Measurements from ENCODE around the gene GATA2. TPM values are rescaled to one million over a fixed set of nuclear protein-coding genes. Genes with fewer than 3 reads are reported as not detected.

The GATA2 gene
- total RNA-seq, 4 donors from 2014 or later: 7.1 to 19.5 (median 9.7) TPM

GRCh38 chr3:128463771-128464170, 29.2 kb downstream of the GATA2 start:
- H3K9me3 ChIP-seq: no peaks in the 10 kb centered on the region
- H3K36me3 ChIP-seq: no peaks in the 10 kb centered on the region
- intact Hi-C loops (cut with DNase I): no loop called here
- 83 to 85% methylated on average over 10 of the region's 10 CpGs for WGBS, 2 donors
- H3K4me3 ChIP-seq (replicated peaks in 1 of 3): no peak overlapping the region
- no peak for DNase-seq
- no peaks in the 10 kb centered on the region for H3K4me1 ChIP-seq
- TF ChIP-seq POLR2A (IDR thresholded peaks at IDR 0.05) (no peak), CTCF (IDR thresholded peaks at IDR 0.05) (no peak)
- no peaks in the 10 kb centered on the region for H3K27me3 ChIP-seq
- no peak overlapping the region for H3K27ac ChIP-seq

- no peak for DNase-seq
- Histone ChIP-seq H3K9me3 (no peaks in the 10 kb centered on the region), H3K27ac (no peak overlapping the region), H3K36me3 (no peaks in the 10 kb centered on the region), H3K4me1 (no peaks in the 10 kb centered on the region), H3K4me3 (replicated peaks in 1 of 3) (no peak overlapping the region), H3K27me3 (no peaks in the 10 kb centered on the region)
- WGBS, 2 donors: 72 to 86% methylated on average over 5 to 11 of the region's 11 CpGs
- no peak for TF ChIP-seq POLR2A (IDR thresholded peaks at IDR 0.05)
- no peak for TF ChIP-seq CTCF (IDR thresholded peaks at IDR 0.05)
- intact Hi-C loops (cut with DNase I): no loop called here
These were observed 29.6 kb downstream of the GATA2 start for GRCh38 chr3:128463354-128463753.

DNA sequence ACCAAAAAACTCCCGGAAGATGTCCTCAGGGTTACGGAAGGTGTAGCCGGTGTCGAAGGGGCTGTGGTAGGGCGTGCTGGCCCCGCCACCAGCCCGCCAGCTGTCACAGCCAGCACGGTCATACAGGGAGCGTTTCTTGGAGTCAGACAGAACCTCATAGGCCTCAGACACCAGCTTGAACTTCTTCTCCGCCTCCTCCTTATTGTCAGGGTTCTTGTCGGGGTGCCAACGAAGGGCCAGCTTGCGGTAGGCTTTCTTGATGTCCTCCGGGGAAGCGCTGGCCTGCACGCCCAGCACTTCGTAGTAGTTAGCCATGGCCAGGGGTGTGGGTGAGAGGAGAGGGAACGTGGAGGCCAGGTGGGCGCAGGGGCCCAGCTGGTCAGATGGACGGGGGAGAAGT, 30.1 kb downstream of the GATA2 start:
- intact Hi-C loops (cut with DNase I): no loop called here
- WGBS, 2 donors: 94 to 95% methylated on average over 20 of the region's 20 CpGs
- TF ChIP-seq POLR2A (IDR thresholded peaks at IDR 0.05): no peak
- TF ChIP-seq CTCF (IDR thresholded peaks at IDR 0.05): no peak

GRCh38 chr3:128462341-128462910, 30.6 kb downstream of the GATA2 start:
- Histone ChIP-seq H3K4me1 (no peaks in the 10 kb centered on the region), H3K27me3 (no peaks in the 10 kb centered on the region), H3K9me3 (no peaks in the 10 kb centered on the region), H3K36me3 (no peaks in the 10 kb centered on the region), H3K27ac (no peak overlapping the region), H3K4me3 (replicated peaks in 1 of 3) (no peak overlapping the region)
- 92 to 98% methylated on average over 23 of the region's 23 CpGs for WGBS, 2 donors
- DNase-seq: no peak
- no peak for TF ChIP-seq CTCF (IDR thresholded peaks at IDR 0.05)
- no peak for TF ChIP-seq POLR2A (IDR thresholded peaks at IDR 0.05)
- intact Hi-C loops (cut with DNase I): no loop called here

More for the DNA sequence above, 30.1 kb downstream of the GATA2 start:
- no peaks in the 10 kb centered on the region for H3K27me3 ChIP-seq
- no peaks in the 10 kb centered on the region for H3K4me1 ChIP-seq
- no peak for DNase-seq
- no peaks in the 10 kb centered on the region for H3K9me3 ChIP-seq
- H3K36me3 ChIP-seq: no peaks in the 10 kb centered on the region
- no peak overlapping the region for H3K27ac ChIP-seq
- H3K4me3 ChIP-seq (replicated peaks in 1 of 3): no peak overlapping the region

DNA sequence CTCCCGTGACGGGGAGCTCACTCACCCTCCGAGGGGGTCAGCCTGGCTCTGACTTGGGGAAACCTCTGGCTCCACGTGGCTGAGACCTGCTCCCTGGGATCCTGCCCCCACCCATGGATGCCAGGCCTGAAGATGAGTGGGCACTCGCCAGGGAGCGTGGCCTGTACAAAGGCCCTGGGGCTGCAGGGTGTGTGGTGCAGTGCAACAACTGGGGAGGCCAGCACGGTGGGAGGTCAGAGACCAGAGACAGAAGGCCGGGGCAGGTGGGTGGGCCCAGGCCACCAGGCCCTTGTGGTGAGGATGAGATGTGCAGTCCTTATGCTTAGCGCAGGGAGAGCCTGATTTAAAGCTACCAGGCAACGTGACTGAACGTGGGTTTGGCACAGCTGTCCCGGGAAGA, 31.3 kb downstream of the GATA2 start:
- no peaks in the 10 kb centered on the region for H3K4me1 ChIP-seq
- TF ChIP-seq POLR2A (IDR thresholded peaks at IDR 0.05) (no peak), CTCF (IDR thresholded peaks at IDR 0.05) (no peak)
- H3K27ac ChIP-seq: no peak overlapping the region
- no peaks in the 10 kb centered on the region for H3K36me3 ChIP-seq
- no peak for DNase-seq
- 83 to 92% methylated on average over 11 to 12 of the region's 12 CpGs for WGBS, 2 donors
- no peak overlapping the region for H3K4me3 ChIP-seq (replicated peaks in 1 of 3)
- H3K9me3 ChIP-seq: no peaks in the 10 kb centered on the region
- no peaks in the 10 kb centered on the region for H3K27me3 ChIP-seq
- intact Hi-C loops (cut with DNase I): no loop called here

All from thyroid gland (tissue), 4 donors.